Rectal smooth muscle tissue (tissue), 1 donor: ENCODE data around the gene GRIN2C.
"Not testable (repeated sequence)": the region's sequence is repeated elsewhere in the genome, so short reads cannot be mapped to it uniquely, and the experiment has no call there.

Experiments used
- H3K27ac ChIP-seq: one replicate; pipeline ENCODE4 v1.7.0; 2013; ENCODE audit warnings: low read depth, low read length, inconsistent platforms
- H3K27me3 ChIP-seq: one replicate; pipeline ENCODE4 v1.7.0; 2013; ENCODE audit warnings: low read length; ENCODE audit not compliant: control insufficient read depth, insufficient read depth
- H3K36me3 ChIP-seq: one replicate; pipeline ENCODE4 v1.7.0; 2013; ENCODE audit warnings: low read length; ENCODE audit not compliant: control insufficient read depth, insufficient read depth
- H3K4me1 ChIP-seq: one replicate; pipeline ENCODE4 v1.7.0; 2013; ENCODE audit warnings: low read length; ENCODE audit not compliant: control insufficient read depth, insufficient read depth
- H3K4me3 ChIP-seq: one replicate; pipeline ENCODE4 v1.7.0; 2013; ENCODE audit warnings: low read length
- H3K9ac ChIP-seq: one replicate; pipeline ENCODE4 v1.7.0; 2013; ENCODE audit warnings: low read length

Gene GRIN2C

DNA sequence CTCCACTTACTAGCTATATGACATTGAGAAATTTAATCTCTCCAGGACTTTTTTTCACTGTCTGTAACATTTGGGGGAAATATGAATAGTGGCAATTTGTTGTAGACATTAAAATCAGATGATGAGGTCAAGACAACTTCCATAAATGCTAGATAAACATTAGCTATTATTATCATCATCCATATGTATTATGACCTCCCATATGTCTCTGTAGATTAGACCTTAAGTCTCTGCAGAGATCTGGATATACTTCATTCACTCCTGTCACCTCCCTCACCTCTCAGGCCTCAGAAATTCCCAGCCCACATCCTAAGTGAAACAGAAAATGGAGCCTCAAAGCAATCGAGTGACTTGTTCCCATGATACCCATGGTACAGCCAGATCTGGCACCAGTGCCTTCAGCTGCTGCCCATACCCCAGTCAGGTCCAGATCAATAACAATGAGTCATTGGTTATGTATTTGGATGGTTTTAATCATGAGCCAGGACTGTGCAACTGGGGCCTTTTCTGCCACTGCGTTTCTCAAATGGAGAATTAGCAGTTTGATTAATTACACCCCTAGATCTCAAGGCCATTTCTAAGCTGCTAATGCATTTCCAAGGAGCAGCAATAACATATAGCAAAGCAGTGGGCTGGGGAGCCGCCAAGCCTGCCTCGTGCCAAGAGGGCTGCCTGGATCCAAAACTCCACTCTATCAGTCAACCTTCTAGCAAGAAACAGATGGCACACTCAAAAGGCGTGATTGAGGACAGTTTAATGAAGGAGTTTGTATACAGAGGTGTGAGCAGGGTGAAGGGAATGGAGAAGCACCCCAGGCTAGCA is 15.7 kb upstream of the GRIN2C start:
- Histone ChIP-seq H3K4me1 (peaks cover 7% of the 10 kb centered on the region), H3K36me3 (no peaks in the 10 kb centered on the region), H3K9ac (no peak overlapping the region), H3K27me3 (no peaks in the 10 kb centered on the region), H3K4me3 (no peak overlapping the region), H3K27ac (no peak overlapping the region)

GRCh38 chr17:74874615-74875037 is 14.9 kb upstream of the GRIN2C start:
- Histone ChIP-seq H3K36me3 (no peaks in the 10 kb centered on the region), H3K27ac (no peak overlapping the region)

DNA sequence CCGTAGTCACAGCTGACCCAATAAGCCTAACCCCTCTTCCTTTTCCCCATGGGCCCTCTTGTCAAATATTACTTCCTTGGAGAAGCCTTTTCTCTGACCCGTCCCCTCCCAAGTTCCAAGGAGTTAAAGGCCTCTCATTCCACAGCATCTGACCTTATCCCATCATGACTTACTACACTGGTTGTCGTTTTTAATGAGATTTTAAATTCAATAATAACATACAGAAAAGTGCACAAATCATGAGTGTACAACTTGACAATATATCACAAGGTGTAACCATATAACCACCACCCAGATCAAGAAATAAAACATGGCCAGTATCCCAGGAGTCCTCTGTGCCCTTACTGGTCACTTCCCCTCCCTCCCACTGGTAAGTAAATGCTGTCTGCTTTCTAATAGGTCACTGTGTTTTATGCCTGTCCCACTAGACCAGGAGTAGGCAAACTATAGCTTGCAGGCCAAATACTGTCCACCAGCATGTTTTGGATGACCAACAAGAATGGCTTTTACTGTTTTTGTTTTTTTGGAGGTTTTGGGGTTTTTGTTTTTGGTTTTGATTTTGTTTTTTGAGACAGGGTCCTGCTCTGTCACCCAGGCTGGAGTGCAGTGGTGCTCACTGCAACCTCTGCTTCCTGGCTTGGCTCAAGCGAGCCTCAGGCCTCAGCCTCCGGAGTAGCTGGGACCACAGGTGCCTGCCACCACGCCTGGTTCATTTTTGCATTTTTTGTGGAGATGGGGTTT is 14.4 kb upstream of the GRIN2C start:
- Histone ChIP-seq H3K36me3 (no peaks in the 10 kb centered on the region), H3K27me3 (no peaks in the 10 kb centered on the region), H3K9ac (peak overlapping the region; percentile 92), H3K27ac (peak overlapping the region; percentile 94), H3K4me3 (peak overlapping the region; percentile 93), H3K4me1 (peaks cover 7% of the 10 kb centered on the region)

More at GRCh38 chr17:74874615-74875037, 14.9 kb upstream of the GRIN2C start:
- Histone ChIP-seq H3K4me3 (no peak overlapping the region), H3K27me3 (no peaks in the 10 kb centered on the region), H3K9ac (no peak overlapping the region), H3K4me1 (peaks cover 7% of the 10 kb centered on the region)

- no peaks in the 10 kb centered on the region for H3K36me3 ChIP-seq
- H3K4me3 ChIP-seq, result peak overlapping the region; percentile 93
- peak overlapping the region; percentile 94 for H3K27ac ChIP-seq
- peak overlapping the region; percentile 92 for H3K9ac ChIP-seq
- H3K27me3 ChIP-seq, result no peaks in the 10 kb centered on the region
- peaks cover 7% of the 10 kb centered on the region for H3K4me1 ChIP-seq
Measured at GRCh38 chr17:74873037-74873873, 13.6 kb upstream of the GRIN2C start.

DNA sequence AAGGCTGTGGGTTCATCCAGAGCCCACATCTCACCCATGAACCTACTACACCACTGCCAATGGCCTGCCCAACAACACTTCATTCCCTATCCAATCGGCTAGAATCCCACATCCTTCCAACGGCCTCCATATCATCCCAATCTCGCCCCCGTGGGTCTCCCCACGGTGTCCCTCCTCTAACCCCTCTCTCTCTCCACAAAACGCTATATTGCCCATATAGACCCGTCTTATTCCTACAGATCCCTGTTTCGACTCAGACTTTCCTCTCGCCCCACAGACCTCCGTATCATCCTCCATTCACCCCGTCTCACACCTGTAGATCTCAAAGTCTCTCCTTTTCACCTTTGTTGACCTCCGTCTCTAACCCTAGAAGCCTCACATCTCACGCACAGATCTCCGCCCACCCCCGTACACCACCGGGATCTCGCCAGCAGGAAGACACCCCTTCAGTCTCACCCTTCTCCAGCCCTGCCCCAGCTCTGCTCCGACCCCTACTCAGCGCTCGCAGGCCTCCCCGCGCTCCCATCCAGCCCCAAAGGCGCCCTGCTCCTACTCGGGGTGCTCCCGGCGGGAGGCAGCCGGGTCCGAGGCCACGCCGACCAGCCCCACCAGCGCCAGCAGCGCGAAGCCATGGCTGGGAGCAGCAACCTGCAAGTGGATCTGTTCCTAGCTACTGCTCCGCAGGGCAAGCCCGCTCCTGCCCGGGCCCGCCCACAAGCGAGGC is 12.8 kb upstream of the GRIN2C start, which contains the start of gene FDXR:
FDXR (minus strand) TSS at position 682 of the 724 bp plus-strand sequence; CDS start at position 632, 50 bp downstream.
- no peaks in the 10 kb centered on the region for H3K36me3 ChIP-seq
- H3K4me1 ChIP-seq, result peaks cover 7% of the 10 kb centered on the region
- H3K27me3 ChIP-seq, result no peaks in the 10 kb centered on the region
- peak within 1 kb of the TSS; percentile 93 for H3K4me3 ChIP-seq
- H3K9ac ChIP-seq, result peak within 1 kb of the TSS; percentile 92
- peak within 1 kb of the TSS; percentile 94 for H3K27ac ChIP-seq

- H3K9ac ChIP-seq, result no peak overlapping the region
- no peak overlapping the region for H3K4me3 ChIP-seq
- H3K36me3 ChIP-seq, result no peaks in the 10 kb centered on the region
- no peaks in the 10 kb centered on the region for H3K27me3 ChIP-seq
- H3K4me1 ChIP-seq, result peaks cover 7% of the 10 kb centered on the region
- H3K27ac ChIP-seq, result no peak overlapping the region
Measured at GRCh38 chr17:74871356-74872076, 11.8 kb upstream of the GRIN2C start.

- no peaks in the 10 kb centered on the region for H3K36me3 ChIP-seq
- H3K4me1 ChIP-seq, result peaks cover 7% of the 10 kb centered on the region
- no peak overlapping the region for H3K9ac ChIP-seq
- no peak overlapping the region for H3K27ac ChIP-seq
- H3K4me3 ChIP-seq, result no peak overlapping the region
- no peaks in the 10 kb centered on the region for H3K27me3 ChIP-seq
Measured at GRCh38 chr17:74870512-74870911, 10.8 kb upstream of the GRIN2C start.

- H3K36me3 ChIP-seq, H3K27ac ChIP-seq, H3K4me3 ChIP-seq, H3K4me1 ChIP-seq, H3K9ac ChIP-seq, H3K27me3 ChIP-seq: not testable (repeated sequence)
Measured at GRCh38 chr17:74870028-74870427, 10.3 kb upstream of the GRIN2C start.

- Histone ChIP-seq H3K9ac (no peak overlapping the region), H3K27me3 (no peaks in the 10 kb centered on the region), H3K27ac (no peak overlapping the region), H3K4me1 (peaks cover 6% of the 10 kb centered on the region), H3K4me3 (no peak overlapping the region), H3K36me3 (no peaks in the 10 kb centered on the region)
Measured at GRCh38 chr17:74868908-74869255, 9.2 kb upstream of the GRIN2C start.

DNA sequence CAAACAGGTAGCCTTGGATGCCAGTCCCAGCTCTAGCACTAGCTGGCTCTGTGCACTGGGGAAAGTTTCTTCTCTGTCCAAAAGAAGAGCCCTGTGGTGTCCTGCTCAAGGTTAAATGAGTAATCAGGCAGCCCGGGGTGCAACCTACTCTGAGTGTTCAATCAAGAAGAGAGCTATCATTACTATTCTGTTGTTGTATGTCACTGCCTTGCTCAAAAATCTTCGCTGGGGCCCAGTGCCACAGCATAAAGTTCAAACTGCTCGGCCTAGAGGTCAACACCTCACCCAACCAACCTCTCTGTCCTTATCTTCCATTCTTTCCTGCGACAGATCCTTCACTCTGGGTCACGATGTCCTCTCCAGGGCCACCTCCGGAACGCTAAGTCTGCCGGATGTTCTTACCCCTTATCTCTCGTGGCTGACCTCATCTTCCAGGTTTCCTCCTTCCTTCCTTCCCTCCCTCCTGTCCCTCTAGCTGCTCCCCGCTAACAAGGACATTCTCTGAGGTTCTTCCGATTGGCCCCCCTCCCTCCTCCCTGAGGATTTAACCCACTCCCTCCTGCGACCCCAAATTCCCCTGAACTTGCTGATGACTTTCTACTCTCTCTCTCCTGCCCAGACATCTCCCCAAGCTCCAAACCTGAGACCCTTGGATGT is 8.7 kb upstream of the GRIN2C start:
- Histone ChIP-seq H3K27me3 (no peaks in the 10 kb centered on the region), H3K4me3 (no peak overlapping the region), H3K36me3 (no peaks in the 10 kb centered on the region), H3K4me1 (peaks cover 4% of the 10 kb centered on the region), H3K9ac (no peak overlapping the region), H3K27ac (no peak overlapping the region)
